ENCODE results near the gene C1QA.

Gene C1QA

DNA sequence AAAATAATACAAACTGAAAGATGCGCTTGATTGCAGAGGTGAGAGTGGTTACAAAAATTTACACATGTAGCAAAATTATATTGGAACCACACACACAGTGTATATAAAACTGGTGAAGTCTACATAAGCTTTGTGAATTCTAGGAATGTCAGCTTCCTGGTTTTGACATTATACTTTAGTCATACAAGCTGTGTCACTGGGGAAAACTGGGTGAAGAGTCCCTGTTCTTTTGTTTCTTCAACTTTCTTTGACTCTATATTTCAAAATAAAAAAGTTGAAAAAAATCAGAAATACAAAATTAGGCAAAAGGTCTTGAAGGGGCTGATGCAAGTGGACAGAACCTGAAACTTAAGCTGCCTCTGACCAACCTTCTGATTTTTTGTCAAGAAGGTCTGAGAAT, 10.0 kb downstream of the C1QA start:
- no peak for ATAC-seq

DNA sequence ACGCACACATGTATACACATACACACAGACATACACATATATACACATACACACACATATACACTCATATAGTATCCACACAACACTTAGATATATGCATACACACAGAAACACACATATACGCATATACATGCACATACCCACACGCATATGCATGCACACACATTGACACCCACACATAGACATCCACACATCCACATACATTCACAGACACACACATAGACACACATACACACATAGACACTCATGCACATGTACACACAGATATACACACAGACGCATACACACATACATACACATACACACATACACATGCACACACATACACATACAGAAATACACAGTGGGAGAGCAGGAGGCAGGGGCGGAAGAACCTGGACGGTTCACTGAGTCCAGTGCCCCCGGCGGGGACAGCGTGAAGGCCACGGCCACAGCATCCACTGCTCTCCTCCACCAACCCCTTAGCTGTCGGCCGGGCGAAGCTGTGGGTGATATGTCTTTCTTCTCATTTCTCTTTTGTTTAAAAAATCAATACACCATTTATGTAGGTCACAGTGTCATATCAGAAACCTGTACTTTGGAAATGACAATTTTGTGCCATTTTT, 13.8 kb downstream of the C1QA start:
- ATAC-seq, result no peak
- TF ChIP-seq, protein P1, sequence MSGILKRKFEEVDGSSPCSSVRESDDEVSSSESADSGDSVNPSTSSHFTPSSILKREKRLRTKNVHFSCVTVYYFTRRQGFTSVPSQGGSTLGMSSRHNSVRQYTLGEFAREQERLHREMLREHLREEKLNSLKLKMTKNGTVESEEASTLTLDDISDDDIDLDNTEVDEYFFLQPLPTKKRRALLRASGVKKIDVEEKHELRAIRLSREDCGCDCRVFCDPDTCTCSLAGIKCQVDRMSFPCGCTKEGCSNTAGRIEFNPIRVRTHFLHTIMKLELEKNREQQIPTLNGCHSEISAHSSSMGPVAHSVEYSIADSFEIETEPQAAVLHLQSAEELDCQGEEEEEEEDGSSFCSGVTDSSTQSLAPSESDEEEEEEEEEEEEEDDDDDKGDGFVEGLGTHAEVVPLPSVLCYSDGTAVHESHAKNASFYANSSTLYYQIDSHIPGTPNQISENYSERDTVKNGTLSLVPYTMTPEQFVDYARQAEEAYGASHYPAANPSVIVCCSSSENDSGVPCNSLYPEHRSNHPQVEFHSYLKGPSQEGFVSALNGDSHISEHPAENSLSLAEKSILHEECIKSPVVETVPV (CRISPR knock-in tag; IDR thresholded peaks at IDR 0.05), result no peak
- TF ChIP-seq TCF4 (CRISPR knock-in tag; IDR thresholded peaks at IDR 0.05; ENCODE audit: borderline replicate concordance), result no peak
- no peak for TF ChIP-seq TSHZ2 (CRISPR knock-in tag; IDR thresholded peaks at IDR 0.05)
- no peak for TF ChIP-seq ZNF565 (CRISPR knock-in tag; conservative IDR thresholded peaks at IDR 0.05; ENCODE audit: low read depth)
- TF ChIP-seq CSDC2 (CRISPR knock-in tag; IDR thresholded peaks at IDR 0.05), result no peak
- no peak for TF ChIP-seq OSR1 (CRISPR knock-in tag; IDR thresholded peaks at IDR 0.05)
- TF ChIP-seq GLIS3 (CRISPR knock-in tag; IDR thresholded peaks at IDR 0.05), result no peak
- TF ChIP-seq ZFP30 (CRISPR knock-in tag; IDR thresholded peaks at IDR 0.05), result no peak
- no peak for TF ChIP-seq TOX (CRISPR knock-in tag; IDR thresholded peaks at IDR 0.05; ENCODE audit: borderline replicate concordance)
- TF ChIP-seq ARNTL (CRISPR knock-in tag; IDR thresholded peaks at IDR 0.05; ENCODE audit: borderline replicate concordance, low read depth), result no peak
- no peak for TF ChIP-seq ZFP3 (CRISPR knock-in tag; IDR thresholded peaks at IDR 0.05)
- TF ChIP-seq ZNF8 (CRISPR knock-in tag; IDR thresholded peaks at IDR 0.05), result no peak
- no peak for TF ChIP-seq ZC3H10 (CRISPR knock-in tag; IDR thresholded peaks at IDR 0.05)

More for the DNA sequence above, 10.0 kb downstream of the C1QA start:
- TF ChIP-seq ZNF8 (CRISPR knock-in tag; IDR thresholded peaks at IDR 0.05), result no peak
- TF ChIP-seq CSDC2 (CRISPR knock-in tag; IDR thresholded peaks at IDR 0.05), result no peak
- no peak for TF ChIP-seq OSR1 (CRISPR knock-in tag; IDR thresholded peaks at IDR 0.05)
- no peak for TF ChIP-seq ARNTL (CRISPR knock-in tag; IDR thresholded peaks at IDR 0.05; ENCODE audit: borderline replicate concordance, low read depth)
- TF ChIP-seq, protein P2, sequence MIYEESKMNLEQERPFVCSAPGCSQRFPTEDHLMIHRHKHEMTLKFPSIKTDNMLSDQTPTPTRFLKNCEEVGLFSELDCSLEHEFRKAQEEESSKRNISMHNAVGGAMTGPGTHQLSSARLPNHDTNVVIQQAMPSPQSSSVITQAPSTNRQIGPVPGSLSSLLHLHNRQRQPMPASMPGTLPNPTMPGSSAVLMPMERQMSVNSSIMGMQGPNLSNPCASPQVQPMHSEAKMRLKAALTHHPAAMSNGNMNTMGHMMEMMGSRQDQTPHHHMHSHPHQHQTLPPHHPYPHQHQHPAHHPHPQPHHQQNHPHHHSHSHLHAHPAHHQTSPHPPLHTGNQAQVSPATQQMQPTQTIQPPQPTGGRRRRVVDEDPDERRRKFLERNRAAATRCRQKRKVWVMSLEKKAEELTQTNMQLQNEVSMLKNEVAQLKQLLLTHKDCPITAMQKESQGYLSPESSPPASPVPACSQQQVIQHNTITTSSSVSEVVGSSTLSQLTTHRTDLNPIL (CRISPR knock-in tag; IDR thresholded peaks at IDR 0.05; ENCODE audit: low read depth), result no peak
- no peak for TF ChIP-seq RARB (CRISPR knock-in tag; IDR thresholded peaks at IDR 0.05)
- TF ChIP-seq TSHZ2 (CRISPR knock-in tag; IDR thresholded peaks at IDR 0.05), result no peak
- no peak for TF ChIP-seq TCF4 (CRISPR knock-in tag; IDR thresholded peaks at IDR 0.05; ENCODE audit: borderline replicate concordance)
- TF ChIP-seq ZNF70 (CRISPR knock-in tag; IDR thresholded peaks at IDR 0.05), result no peak
- TF ChIP-seq, protein P1 (CRISPR knock-in tag; IDR thresholded peaks at IDR 0.05), result no peak
- no peak for TF ChIP-seq ZC3H10 (CRISPR knock-in tag; IDR thresholded peaks at IDR 0.05)
- no peak for TF ChIP-seq ZFP3 (CRISPR knock-in tag; IDR thresholded peaks at IDR 0.05)
- TF ChIP-seq ISL1 (CRISPR knock-in tag; IDR thresholded peaks at IDR 0.05), result no peak
- TF ChIP-seq TOX (CRISPR knock-in tag; IDR thresholded peaks at IDR 0.05; ENCODE audit: borderline replicate concordance), result no peak
- no peak for TF ChIP-seq SNAI2 (CRISPR knock-in tag; IDR thresholded peaks at IDR 0.05)
- no peak for TF ChIP-seq PPARA (CRISPR knock-in tag; IDR thresholded peaks at IDR 0.05; ENCODE audit: borderline replicate concordance)
- no peak for TF ChIP-seq GLIS3 (CRISPR knock-in tag; IDR thresholded peaks at IDR 0.05)
- no peak for TF ChIP-seq POU6F1 (CRISPR knock-in tag; IDR thresholded peaks at IDR 0.05; ENCODE audit: borderline replicate concordance, low read depth)
- TF ChIP-seq BACH2 (CRISPR knock-in tag; IDR thresholded peaks at IDR 0.05; ENCODE audit: borderline replicate concordance), result no peak
- TF ChIP-seq ESRRG (CRISPR knock-in tag; IDR thresholded peaks at IDR 0.05), result no peak
